Measurements from ENCODE around the gene FAM181B.

GRCh38 chr11:82703796-82704195, 29.9 kb downstream of the FAM181B start:
- no peak for TF ChIP-seq CTCF (IDR thresholded peaks at IDR 0.05)
- no peak for TF ChIP-seq PBX3 (IDR thresholded peaks at IDR 0.05)
- no peak for TF ChIP-seq TCF12 (IDR thresholded peaks at IDR 0.05)
- no peak for TF ChIP-seq MAX (IDR thresholded peaks at IDR 0.05; ENCODE audit: low read depth)
- no peak for TF ChIP-seq MEF2A (IDR thresholded peaks at IDR 0.05; ENCODE audit: borderline replicate concordance, low read depth)
- no peak for TF ChIP-seq RAD21 (IDR thresholded peaks at IDR 0.05; ENCODE audit: low read length)
- TF ChIP-seq CHD2 (IDR thresholded peaks at IDR 0.05; ENCODE audit: low read length, partially characterized antibody): no peak
- no peak for TF ChIP-seq SIN3A (IDR thresholded peaks at IDR 0.05; ENCODE audit: borderline replicate concordance, low read depth, low read length)
- TF ChIP-seq TEAD4 (IDR thresholded peaks at IDR 0.05; ENCODE audit: borderline replicate concordance, insufficient read depth): no peak
- no peak for TF ChIP-seq FOXJ3 (CRISPR knock-in tag; IDR thresholded peaks at IDR 0.05)
